LNCAP (cell line): Measurements from ENCODE around the gene AOPEP.

Experiments used
- TF ChIP-seq, protein P1 (sequence below): fragments of 450-650 bp; IDR thresholded peaks from 2 replicates; pipeline ENCODE4 v1.5.1; 2017; ENCODE audit warnings: mild to moderate bottlenecking

The AOPEP gene

GRCh38 chr9:95092262-95093072, 366.0 kb downstream of the AOPEP start:
- TF ChIP-seq, protein P1, sequence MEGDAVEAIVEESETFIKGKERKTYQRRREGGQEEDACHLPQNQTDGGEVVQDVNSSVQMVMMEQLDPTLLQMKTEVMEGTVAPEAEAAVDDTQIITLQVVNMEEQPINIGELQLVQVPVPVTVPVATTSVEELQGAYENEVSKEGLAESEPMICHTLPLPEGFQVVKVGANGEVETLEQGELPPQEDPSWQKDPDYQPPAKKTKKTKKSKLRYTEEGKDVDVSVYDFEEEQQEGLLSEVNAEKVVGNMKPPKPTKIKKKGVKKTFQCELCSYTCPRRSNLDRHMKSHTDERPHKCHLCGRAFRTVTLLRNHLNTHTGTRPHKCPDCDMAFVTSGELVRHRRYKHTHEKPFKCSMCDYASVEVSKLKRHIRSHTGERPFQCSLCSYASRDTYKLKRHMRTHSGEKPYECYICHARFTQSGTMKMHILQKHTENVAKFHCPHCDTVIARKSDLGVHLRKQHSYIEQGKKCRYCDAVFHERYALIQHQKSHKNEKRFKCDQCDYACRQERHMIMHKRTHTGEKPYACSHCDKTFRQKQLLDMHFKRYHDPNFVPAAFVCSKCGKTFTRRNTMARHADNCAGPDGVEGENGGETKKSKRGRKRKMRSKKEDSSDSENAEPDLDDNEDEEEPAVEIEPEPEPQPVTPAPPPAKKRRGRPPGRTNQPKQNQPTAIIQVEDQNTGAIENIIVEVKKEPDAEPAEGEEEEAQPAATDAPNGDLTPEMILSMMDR = no peak

GRCh38 chr9:95093586-95093985, 367.1 kb downstream of the AOPEP start:
- TF ChIP-seq, protein P1 = no peak

DNA sequence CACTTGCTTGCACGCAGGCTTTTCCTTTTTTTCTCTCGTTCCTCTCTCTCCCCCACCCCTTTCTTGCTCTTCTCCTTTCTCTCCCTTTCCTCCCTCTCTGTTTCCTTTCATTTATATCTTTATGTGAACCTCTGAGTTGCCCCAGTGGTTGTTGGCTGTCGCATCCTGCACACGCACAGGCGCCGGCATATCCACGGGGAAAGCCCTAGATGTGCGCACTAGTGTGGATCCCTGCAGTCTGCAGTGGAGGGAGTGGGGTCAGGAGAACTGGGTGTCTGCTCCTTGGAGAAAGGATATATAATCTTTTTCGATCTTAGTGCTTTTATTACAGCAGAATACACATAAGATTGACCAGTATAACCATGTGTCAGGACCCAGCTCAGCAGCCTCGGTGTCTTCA, 367.5 kb downstream of the AOPEP start:
- TF ChIP-seq, protein P1 = no peak

DNA sequence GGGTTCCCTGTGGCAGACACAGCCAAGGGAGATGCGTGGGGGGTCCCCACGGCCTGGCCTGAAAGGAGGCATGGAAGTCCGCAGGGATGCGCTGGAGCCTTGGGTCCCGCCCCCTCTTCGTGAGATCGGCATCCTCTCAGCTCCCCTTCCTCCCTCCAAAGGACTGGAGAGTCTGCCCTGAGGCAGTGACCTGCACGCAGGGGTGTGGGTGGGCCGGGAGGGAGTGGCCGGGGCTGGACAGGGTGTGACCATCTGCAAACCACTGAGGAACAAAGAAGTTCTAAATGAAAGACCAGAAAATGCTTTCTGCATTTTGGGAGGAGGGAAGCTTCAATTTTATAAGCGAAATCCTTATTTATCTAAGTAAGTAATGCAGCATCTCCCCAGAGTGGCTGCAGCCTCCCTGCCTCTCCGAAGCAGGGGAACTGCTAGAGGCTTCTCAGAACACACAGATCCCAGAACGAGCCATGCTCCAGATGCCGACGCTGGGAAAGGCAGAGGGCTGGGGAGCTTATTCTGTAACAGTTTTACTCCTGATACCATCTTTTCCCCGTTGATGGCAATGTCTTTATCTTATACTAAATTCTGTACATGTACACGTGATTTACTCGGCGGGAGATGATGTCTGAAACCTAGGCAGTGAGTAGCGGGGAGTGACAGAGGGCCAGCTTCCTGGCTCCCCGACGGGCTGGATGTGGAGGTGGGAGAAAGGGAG, 369.3 kb downstream of the AOPEP start:
- TF ChIP-seq, protein P1 = no peak

DNA sequence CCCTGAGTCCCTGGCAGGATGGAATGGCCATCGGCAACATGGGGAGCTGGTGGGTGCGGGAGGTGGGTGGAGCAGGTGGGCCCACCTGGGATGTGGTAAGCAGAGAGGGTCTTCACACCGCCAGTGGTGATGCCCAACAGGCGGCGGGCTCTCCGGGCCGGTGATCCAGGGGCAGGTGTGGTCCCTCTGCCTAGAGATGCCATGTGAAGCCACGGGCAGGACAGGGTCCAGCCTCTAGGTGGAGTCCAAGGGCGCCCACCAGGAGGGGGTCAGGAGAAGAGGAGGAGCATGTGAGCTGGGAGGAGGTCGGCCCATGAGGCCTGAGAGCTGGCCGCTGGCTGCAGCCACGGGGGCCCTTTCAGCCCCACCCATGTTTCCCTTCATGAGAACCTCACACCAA, 369.9 kb downstream of the AOPEP start:
- TF ChIP-seq, protein P1 = no peak

- TF ChIP-seq, protein P1 = no peak
These were observed 370.3 kb downstream of the AOPEP start for GRCh38 chr9:95096807-95097206.

- TF ChIP-seq, protein P1 = no peak
These were observed 370.8 kb downstream of the AOPEP start for GRCh38 chr9:95097279-95097678.
